Ishikawa (cell line): ENCODE results near the gene FLYWCH2.

Experiments
- CEBPB ChIP-seq: IDR thresholded peaks from 2 replicates; pipeline ENCODE4 v1.6.1; 2012
- CREB1 ChIP-seq: IDR thresholded peaks from 2 replicates; pipeline ENCODE4 v1.6.1; 2012; ENCODE audit warnings: low read depth
- EGR1 ChIP-seq: IDR thresholded peaks from 2 replicates; pipeline ENCODE4 v1.6.1; 2012
- EP300 ChIP-seq: IDR thresholded peaks from 2 replicates; pipeline ENCODE4 v1.6.1; 2012; ENCODE audit warnings: borderline replicate concordance
- FOXM1 ChIP-seq: IDR thresholded peaks from 2 replicates; pipeline ENCODE4 v1.6.1; 2012; ENCODE audit warnings: low read depth, borderline replicate concordance
- MAX ChIP-seq: IDR thresholded peaks from 2 replicates; pipeline ENCODE4 v1.6.1; 2012
- NFIC ChIP-seq: IDR thresholded peaks from 2 replicates; pipeline ENCODE4 v1.6.1; 2012
- RAD21 ChIP-seq: IDR thresholded peaks from 2 replicates; pipeline ENCODE4 v1.6.1; 2012; ENCODE audit warnings: low read depth
- REST ChIP-seq: IDR thresholded peaks from 2 replicates; pipeline ENCODE4 v1.6.1; 2012; ENCODE audit warnings: low read depth, mild to moderate bottlenecking
- TAF1 ChIP-seq: IDR thresholded peaks from 2 replicates; pipeline ENCODE4 v1.6.1; 2012; ENCODE audit warnings: low read depth, mild to moderate bottlenecking
- TCF12 ChIP-seq: IDR thresholded peaks from 2 replicates; pipeline ENCODE4 v1.6.1; 2012; ENCODE audit warnings: low read depth
- TEAD4 ChIP-seq: IDR thresholded peaks from 2 replicates; pipeline ENCODE4 v1.6.1; 2012
- USF1 ChIP-seq: IDR thresholded peaks from 2 replicates; pipeline ENCODE4 v1.6.1; 2012
- YY1 ChIP-seq: IDR thresholded peaks from 2 replicates; pipeline ENCODE4 v1.6.1; 2012; ENCODE audit warnings: low read depth
- ZBTB7A ChIP-seq: IDR thresholded peaks from 2 replicates; pipeline ENCODE4 v1.6.1; 2012; ENCODE audit warnings: low read depth

Gene FLYWCH2

GRCh38 chr16:2904922-2905240 is 21.9 kb downstream of the FLYWCH2 start:
- TF ChIP-seq MAX (0 out of 2 replicates have a peak, but pooled peaks have one; percentile 3), ZBTB7A (peak; percentile 83; the same call in 1 of the 2 replicates), NFIC (0 out of 2 replicates have a peak, but pooled peaks have one; percentile 4), EP300 (no peak), TCF12 (no peak), CREB1 (no peak)

GRCh38 chr16:2905241-2905987 is 22.4 kb downstream of the FLYWCH2 start:
- no peak for TF ChIP-seq RAD21
- no peak for TF ChIP-seq CEBPB
- TF ChIP-seq TEAD4 = peak; percentile 81
- TF ChIP-seq EGR1 = no peak
- peak; percentile 25; the same call in 1 of the 2 replicates for TF ChIP-seq YY1
- TF ChIP-seq TAF1 = peak; percentile 98
- TF ChIP-seq NFIC = no peak
- peak; percentile 49; the same call in 1 of the 2 replicates for TF ChIP-seq TCF12
- TF ChIP-seq USF1 = no peak
- peak; percentile 75; the same call in 1 of the 2 replicates for TF ChIP-seq MAX
- TF ChIP-seq CREB1 = no peak
- no peak; the same call in 1 of the 2 replicates for TF ChIP-seq ZBTB7A
- no peak for TF ChIP-seq EP300

GRCh38 chr16:2905988-2906387 is 23.0 kb downstream of the FLYWCH2 start:
- 0 out of 2 replicates have a peak, but pooled peaks have one; percentile 24 for TF ChIP-seq MAX
- TF ChIP-seq REST = no peak

- TF ChIP-seq RAD21 = peak; percentile 46
Observed at GRCh38 chr16:2907084-2907753, 24.2 kb downstream of the FLYWCH2 start.

GRCh38 chr16:2910441-2910969 is 27.5 kb downstream of the FLYWCH2 start:
- TF ChIP-seq YY1 (no peak), RAD21 (no peak), USF1 (no peak), FOXM1 (no peak), EP300 (no peak), REST (no peak), TAF1 (no peak), ZBTB7A (no peak), CEBPB (no peak), CREB1 (no peak), MAX (no peak), EGR1 (no peak), NFIC (no peak), TCF12 (no peak)
